H1 (cell line): Measurements from ENCODE around the gene GBX1. TPM values are rescaled to one million over a fixed set of nuclear protein-coding genes. Genes with fewer than 3 reads are reported as not detected.

Experiments
- EP300 ChIP-seq, 2 experiments: IDR thresholded peaks; 1 replicate in 1 of 2; 2 replicates in 1 of 2; pipeline ENCODE4 v1.6.1; 2011 to 2012; ENCODE audit warnings: low read depth in 2 of 2, low read length in 2 of 2, mild to moderate bottlenecking in 2 of 2, borderline replicate concordance in 1 of 2, inconsistent platforms in 1 of 2, moderate library complexity in 1 of 2
- EZH2 ChIP-seq: fragments of 200-600 bp; sonication (generic); IDR thresholded peaks from 2 replicates; pipeline ENCODE4 v1.7.1; 2012; ENCODE audit warnings: low read depth, mild to moderate bottlenecking, moderate library complexity, low read length, inconsistent platforms; ENCODE audit not compliant: severe bottlenecking
- FOSL1 ChIP-seq: IDR thresholded peaks from 2 replicates; pipeline ENCODE4 v1.6.1; 2011; ENCODE audit warnings: mild to moderate bottlenecking, low read depth, low read length, moderate library complexity; ENCODE audit not compliant: insufficient read depth
- HDAC2 ChIP-seq, 2 experiments: fragments of 300-600 bp in 1 of 2; sonication (generic) in 1 of 2; IDR thresholded peaks; 2 replicates each; pipeline ENCODE4 v1.6.1; 2011 to 2012; ENCODE audit warnings: low read depth in 2 of 2, low read length in 2 of 2, mild to moderate bottlenecking in 2 of 2, moderate library complexity in 2 of 2, borderline replicate concordance in 1 of 2, inconsistent platforms in 1 of 2
- RAD21 ChIP-seq, 2 experiments: IDR thresholded peaks in 1 of 2; conservative IDR thresholded peaks in 1 of 2; 2 replicates each; pipeline ENCODE4 v1.6.1; 2011; ENCODE audit warnings: low read depth in 2 of 2, low read length in 2 of 2, improper control_type of control experiment in 1 of 2, inconsistent platforms in 1 of 2, mild to moderate bottlenecking in 1 of 2, moderate library complexity in 1 of 2
- SP2 ChIP-seq: IDR thresholded peaks from 2 replicates; pipeline ENCODE4 v1.6.1; 2012; ENCODE audit warnings: mild to moderate bottlenecking, low read length, inconsistent platforms
- TBP ChIP-seq: IDR thresholded peaks from 2 replicates; pipeline ENCODE4 v1.6.1; 2011; ENCODE audit warnings: low read depth, low read length, improper control_type of control experiment
- polyA plus RNA-seq, 7 experiments: library from polyadenylated mRNA; depleted of rRNA in 3 of 7; stranded (reverse) in 5 of 7; unstranded in 2 of 7; fragments of >200 nt in 5 of 7; fragments of 200-250 nt in 2 of 7; gene quantifications; 1 replicate in 5 of 7; 2 replicates in 1 of 7; 4 replicates in 1 of 7; pipeline versions ENCODE4 v1.2.1 to v1.2.3, GENCODE V29; 2011 to 2013; ENCODE audit warnings: missing spikeins in 2 of 7, mixed read lengths in 2 of 7
- total RNA-seq: library from RNA; stranded (reverse); fragmentation: NEBNext Ultra II Directional; extraction: Animal tissue kit (Norgen Biotek cat#: 25700); gene quantifications from 2 replicates; pipeline ENCODE4 v1.2.1, GENCODE V29; 2021
- TF ChIP-seq, protein P1 (sequence below): fragments of 300-600 bp; sonication (generic); IDR thresholded peaks from 2 replicates; pipeline ENCODE4 v1.7.1; 2012; ENCODE audit warnings: low read length, moderate library complexity, mild to moderate bottlenecking, inconsistent platforms; ENCODE audit not compliant: insufficient replicate concordance

Gene GBX1
- total and polyA plus RNA-seq, 2 of the 8 experiments (the other 6 are each of a cell fraction or from before 2014, with no cell fraction given), result not detected

DNA sequence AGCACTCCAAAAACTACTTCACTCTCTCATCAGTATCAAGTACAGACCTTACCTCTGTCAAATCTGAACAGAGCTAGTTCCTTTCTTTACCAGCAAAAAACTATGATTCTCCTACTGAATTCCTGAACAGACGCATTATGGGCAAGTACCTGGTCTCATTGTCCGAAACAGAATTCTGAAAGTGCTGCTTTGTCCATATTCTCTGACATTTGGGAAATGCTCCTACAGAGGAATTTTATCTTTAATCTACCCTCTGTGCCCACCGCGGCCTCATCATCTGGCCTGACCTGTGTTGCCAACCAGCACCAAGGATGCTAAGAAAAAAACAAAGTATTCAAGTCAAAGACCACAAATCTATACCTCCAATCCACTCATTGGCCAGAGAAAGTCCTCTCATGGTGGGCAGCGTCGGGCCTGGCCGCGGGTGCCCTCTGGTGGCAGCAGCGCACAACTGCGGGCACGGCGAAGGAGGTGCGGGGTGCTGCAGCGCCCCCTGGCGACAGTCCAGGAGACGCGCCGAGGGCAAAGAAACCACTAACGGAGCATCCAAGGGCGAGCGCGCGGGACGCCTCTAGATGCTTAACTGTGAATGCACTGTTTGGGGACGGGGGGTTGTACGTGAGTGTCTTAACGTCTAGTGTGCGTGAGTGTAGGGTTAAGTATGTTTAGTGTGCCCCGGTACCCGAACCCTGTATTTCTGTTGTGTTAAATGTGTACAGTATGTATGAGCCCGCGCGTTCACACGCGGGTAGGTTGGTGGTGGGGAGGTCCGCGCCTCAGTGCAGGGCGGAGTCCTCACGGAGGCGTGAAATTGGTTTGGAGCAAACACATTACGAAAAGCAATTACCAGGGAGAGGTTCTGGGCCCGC is 5.0 kb upstream of the GBX1 start (continued):
- TF ChIP-seq, protein P1, sequence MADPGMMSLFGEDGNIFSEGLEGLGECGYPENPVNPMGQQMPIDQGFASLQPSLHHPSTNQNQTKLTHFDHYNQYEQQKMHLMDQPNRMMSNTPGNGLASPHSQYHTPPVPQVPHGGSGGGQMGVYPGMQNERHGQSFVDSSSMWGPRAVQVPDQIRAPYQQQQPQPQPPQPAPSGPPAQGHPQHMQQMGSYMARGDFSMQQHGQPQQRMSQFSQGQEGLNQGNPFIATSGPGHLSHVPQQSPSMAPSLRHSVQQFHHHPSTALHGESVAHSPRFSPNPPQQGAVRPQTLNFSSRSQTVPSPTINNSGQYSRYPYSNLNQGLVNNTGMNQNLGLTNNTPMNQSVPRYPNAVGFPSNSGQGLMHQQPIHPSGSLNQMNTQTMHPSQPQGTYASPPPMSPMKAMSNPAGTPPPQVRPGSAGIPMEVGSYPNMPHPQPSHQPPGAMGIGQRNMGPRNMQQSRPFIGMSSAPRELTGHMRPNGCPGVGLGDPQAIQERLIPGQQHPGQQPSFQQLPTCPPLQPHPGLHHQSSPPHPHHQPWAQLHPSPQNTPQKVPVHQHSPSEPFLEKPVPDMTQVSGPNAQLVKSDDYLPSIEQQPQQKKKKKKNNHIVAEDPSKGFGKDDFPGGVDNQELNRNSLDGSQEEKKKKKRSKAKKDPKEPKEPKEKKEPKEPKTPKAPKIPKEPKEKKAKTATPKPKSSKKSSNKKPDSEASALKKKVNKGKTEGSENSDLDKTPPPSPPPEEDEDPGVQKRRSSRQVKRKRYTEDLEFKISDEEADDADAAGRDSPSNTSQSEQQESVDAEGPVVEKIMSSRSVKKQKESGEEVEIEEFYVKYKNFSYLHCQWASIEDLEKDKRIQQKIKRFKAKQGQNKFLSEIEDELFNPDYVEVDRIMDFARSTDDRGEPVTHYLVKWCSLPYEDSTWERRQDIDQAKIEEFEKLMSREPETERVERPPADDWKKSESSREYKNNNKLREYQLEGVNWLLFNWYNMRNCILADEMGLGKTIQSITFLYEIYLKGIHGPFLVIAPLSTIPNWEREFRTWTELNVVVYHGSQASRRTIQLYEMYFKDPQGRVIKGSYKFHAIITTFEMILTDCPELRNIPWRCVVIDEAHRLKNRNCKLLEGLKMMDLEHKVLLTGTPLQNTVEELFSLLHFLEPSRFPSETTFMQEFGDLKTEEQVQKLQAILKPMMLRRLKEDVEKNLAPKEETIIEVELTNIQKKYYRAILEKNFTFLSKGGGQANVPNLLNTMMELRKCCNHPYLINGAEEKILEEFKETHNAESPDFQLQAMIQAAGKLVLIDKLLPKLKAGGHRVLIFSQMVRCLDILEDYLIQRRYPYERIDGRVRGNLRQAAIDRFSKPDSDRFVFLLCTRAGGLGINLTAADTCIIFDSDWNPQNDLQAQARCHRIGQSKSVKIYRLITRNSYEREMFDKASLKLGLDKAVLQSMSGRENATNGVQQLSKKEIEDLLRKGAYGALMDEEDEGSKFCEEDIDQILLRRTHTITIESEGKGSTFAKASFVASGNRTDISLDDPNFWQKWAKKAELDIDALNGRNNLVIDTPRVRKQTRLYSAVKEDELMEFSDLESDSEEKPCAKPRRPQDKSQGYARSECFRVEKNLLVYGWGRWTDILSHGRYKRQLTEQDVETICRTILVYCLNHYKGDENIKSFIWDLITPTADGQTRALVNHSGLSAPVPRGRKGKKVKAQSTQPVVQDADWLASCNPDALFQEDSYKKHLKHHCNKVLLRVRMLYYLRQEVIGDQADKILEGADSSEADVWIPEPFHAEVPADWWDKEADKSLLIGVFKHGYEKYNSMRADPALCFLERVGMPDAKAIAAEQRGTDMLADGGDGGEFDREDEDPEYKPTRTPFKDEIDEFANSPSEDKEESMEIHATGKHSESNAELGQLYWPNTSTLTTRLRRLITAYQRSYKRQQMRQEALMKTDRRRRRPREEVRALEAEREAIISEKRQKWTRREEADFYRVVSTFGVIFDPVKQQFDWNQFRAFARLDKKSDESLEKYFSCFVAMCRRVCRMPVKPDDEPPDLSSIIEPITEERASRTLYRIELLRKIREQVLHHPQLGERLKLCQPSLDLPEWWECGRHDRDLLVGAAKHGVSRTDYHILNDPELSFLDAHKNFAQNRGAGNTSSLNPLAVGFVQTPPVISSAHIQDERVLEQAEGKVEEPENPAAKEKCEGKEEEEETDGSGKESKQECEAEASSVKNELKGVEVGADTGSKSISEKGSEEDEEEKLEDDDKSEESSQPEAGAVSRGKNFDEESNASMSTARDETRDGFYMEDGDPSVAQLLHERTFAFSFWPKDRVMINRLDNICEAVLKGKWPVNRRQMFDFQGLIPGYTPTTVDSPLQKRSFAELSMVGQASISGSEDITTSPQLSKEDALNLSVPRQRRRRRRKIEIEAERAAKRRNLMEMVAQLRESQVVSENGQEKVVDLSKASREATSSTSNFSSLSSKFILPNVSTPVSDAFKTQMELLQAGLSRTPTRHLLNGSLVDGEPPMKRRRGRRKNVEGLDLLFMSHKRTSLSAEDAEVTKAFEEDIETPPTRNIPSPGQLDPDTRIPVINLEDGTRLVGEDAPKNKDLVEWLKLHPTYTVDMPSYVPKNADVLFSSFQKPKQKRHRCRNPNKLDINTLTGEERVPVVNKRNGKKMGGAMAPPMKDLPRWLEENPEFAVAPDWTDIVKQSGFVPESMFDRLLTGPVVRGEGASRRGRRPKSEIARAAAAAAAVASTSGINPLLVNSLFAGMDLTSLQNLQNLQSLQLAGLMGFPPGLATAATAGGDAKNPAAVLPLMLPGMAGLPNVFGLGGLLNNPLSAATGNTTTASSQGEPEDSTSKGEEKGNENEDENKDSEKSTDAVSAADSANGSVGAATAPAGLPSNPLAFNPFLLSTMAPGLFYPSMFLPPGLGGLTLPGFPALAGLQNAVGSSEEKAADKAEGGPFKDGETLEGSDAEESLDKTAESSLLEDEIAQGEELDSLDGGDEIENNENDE, result no peak
- TF ChIP-seq FOSL1 (no peak), SP2 (no peak), EZH2 (no peak), RAD21 (IDR thresholded peaks at IDR 0.05 in 1 of 2, conservative IDR thresholded peaks at IDR 0.05 in 1 of 2; ENCODE audit: low read depth in 2 of 2, low read length in 2 of 2) (peak; percentile 93 to 97), TBP (no peak), EP300 (IDR thresholded peaks at IDR 0.05; ENCODE audit: borderline replicate concordance in 1 of 2, low read depth in 2 of 2, low read length in 2 of 2) (no peak), HDAC2 (IDR thresholded peaks at IDR 0.05; ENCODE audit: borderline replicate concordance in 1 of 2, low read depth in 2 of 2, low read length in 2 of 2) (no peak)
